ENCODE measurements around the gene RUNX3. TPM values are rescaled to one million over a fixed set of nuclear protein-coding genes. Genes with fewer than 3 reads are reported as not detected.
A peak's percentile ranks its signal among the peaks of the same experiment; 100 is the strongest.

RUNX3 gene
- polyA plus RNA-seq, 1 donor (not counting 4 experiments of a cell fraction or from before 2014, with no cell fraction given): not detected

DNA sequence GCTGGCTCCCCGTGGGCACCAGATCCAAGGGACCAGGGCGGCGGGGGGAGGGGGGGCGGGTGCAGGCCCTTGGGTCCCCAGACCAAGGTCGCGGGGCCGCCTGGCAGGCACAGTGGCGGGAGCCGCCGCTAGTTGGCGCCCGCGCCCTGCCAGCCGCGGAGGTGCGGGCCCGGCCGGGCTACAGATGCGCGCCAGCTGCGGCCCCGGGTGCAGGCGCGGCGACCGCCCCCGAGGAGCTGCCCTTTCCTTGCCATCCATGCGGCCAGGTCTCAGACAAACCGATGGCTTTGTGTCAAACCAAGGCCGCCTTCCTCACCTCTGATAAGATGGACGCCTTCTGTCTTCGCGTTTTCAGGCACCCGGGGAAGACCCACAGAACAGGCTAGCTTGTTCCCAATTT is 2.2 kb upstream of the RUNX3 start:
- Histone ChIP-seq H3K9me3 (ENCODE audit: control insufficient read depth, low read depth, low read length) (no peaks in the 10 kb centered on the region), H3K9me1 (ENCODE audit: control insufficient read depth, extremely low read depth, insufficient read depth, low read length) (no peaks in the 10 kb centered on the region), H3K36me3 (ENCODE audit: control insufficient read depth in 2 of 2, extremely low read depth in 1 of 2, insufficient read depth in 2 of 2, low read length in 2 of 2) (no peaks in the 10 kb centered on the region), H3K4me2 (ENCODE audit: control insufficient read depth, extremely low read depth, insufficient read depth, low read depth, low read length) (peak overlapping the region; percentile 48), H4K20me1 (ENCODE audit: control insufficient read depth, extremely low read depth, insufficient read depth, low read length) (no peaks in the 10 kb centered on the region), H3K27me3 (ENCODE audit: control insufficient read depth, extremely low read depth, insufficient read depth, low read length) (peaks cover 81% of the 10 kb centered on the region), H3K79me2 (ENCODE audit: control insufficient read depth, insufficient read depth, low read length) (no peaks in the 10 kb centered on the region), H3K27ac (ENCODE audit: control insufficient read depth, insufficient read depth, low read length) (no peak overlapping the region), H3K9ac (ENCODE audit: control insufficient read depth, extremely low read depth, insufficient read depth, low read length) (no peak overlapping the region), H3K4me1 (ENCODE audit: control insufficient read depth, extremely low read depth, insufficient read depth, low read length) (peaks cover 6% of the 10 kb centered on the region), H3K4me3 (ENCODE audit: control insufficient read depth in 2 of 3, extremely low read depth in 1 of 3, insufficient read depth in 2 of 3, low read depth in 1 of 3, low read length in 3 of 3) (no peak overlapping the region), H2AFZ (ENCODE audit: control insufficient read depth, low read length) (no peak overlapping the region)
- FAIRE-seq (no peak), DNase-seq (ENCODE audit: low read depth, low spot score) (no peak)
- TF ChIP-seq, protein P1, sequence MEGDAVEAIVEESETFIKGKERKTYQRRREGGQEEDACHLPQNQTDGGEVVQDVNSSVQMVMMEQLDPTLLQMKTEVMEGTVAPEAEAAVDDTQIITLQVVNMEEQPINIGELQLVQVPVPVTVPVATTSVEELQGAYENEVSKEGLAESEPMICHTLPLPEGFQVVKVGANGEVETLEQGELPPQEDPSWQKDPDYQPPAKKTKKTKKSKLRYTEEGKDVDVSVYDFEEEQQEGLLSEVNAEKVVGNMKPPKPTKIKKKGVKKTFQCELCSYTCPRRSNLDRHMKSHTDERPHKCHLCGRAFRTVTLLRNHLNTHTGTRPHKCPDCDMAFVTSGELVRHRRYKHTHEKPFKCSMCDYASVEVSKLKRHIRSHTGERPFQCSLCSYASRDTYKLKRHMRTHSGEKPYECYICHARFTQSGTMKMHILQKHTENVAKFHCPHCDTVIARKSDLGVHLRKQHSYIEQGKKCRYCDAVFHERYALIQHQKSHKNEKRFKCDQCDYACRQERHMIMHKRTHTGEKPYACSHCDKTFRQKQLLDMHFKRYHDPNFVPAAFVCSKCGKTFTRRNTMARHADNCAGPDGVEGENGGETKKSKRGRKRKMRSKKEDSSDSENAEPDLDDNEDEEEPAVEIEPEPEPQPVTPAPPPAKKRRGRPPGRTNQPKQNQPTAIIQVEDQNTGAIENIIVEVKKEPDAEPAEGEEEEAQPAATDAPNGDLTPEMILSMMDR (optimal IDR thresholded peaks at IDR 0.05 in 1 of 3, IDR thresholded peaks at IDR 0.05 in 1 of 3, conservative IDR thresholded peaks at IDR 0.05 in 1 of 3; ENCODE audit: extremely low read depth in 1 of 3, insufficient read depth in 2 of 3, low read length in 3 of 3): peak in 2 of 3 experiments; percentile 56 to 78
- no peak for TF ChIP-seq EZH2 (IDR thresholded peaks at IDR 0.05; ENCODE audit: low read length)
- dilution Hi-C loops (cut with MboI; ENCODE audit: extremely low pct_ligation_motif_present, low sequenced_read_pairs): loop anchor here (25.0 kb wide), 1 partner anchor 280 kb away; no protein-coding TSS in a partner anchor

DNA sequence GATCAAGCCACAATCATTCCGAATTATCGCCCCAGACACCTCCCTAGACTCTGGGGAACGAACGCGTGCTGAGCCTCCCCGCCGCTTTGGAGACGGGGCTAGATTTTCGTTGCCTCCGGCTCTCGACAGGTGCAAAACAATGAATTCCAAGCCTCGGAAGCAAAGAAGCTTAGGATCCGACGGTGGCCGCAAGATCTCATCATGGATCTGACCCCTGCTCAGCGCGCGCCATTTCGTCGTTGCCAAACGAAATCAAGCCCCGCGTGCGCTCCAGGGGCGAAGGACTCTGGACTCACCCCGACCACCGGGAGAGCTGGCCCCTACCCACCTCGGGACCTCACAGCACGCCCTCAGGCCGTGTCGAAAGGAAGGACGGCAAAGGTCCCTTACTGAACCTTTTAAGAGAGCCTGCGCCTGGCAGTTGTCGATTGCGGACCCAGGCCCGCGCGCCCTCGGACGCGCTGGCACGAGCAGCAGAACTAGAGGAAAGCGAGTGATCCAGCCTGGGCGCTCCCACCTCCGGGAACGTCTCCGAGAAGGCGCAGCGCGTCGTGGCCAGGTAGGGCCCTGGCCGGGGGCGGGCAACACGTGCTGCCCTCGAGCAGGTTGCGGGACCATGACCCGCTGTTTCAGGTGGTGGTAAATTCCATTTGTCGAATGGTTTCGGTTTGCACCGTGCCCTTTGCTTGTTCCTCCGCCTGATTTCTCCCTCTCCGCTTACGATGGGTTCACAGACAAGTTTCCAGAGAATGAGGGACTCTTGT is 1.6 kb upstream of the RUNX3 start:
- Histone ChIP-seq H2AFZ (ENCODE audit: control insufficient read depth, low read length) (no peak overlapping the region), H3K27me3 (ENCODE audit: control insufficient read depth, extremely low read depth, insufficient read depth, low read length) (peaks cover 88% of the 10 kb centered on the region)
- no peak for FAIRE-seq

More for the DNA sequence above, 1.6 kb upstream of the RUNX3 start:
- dilution Hi-C loops (cut with MboI; ENCODE audit: extremely low pct_ligation_motif_present, low sequenced_read_pairs): loop anchor here (25.0 kb wide), 1 partner anchor 281 kb away; no protein-coding TSS in a partner anchor
- Histone ChIP-seq H3K9ac (ENCODE audit: control insufficient read depth, extremely low read depth, insufficient read depth, low read length) (no peak overlapping the region), H3K9me1 (ENCODE audit: control insufficient read depth, extremely low read depth, insufficient read depth, low read length) (no peaks in the 10 kb centered on the region), H3K27ac (ENCODE audit: control insufficient read depth, insufficient read depth, low read length) (no peak overlapping the region), H4K20me1 (ENCODE audit: control insufficient read depth, extremely low read depth, insufficient read depth, low read length) (no peaks in the 10 kb centered on the region), H3K4me1 (ENCODE audit: control insufficient read depth, extremely low read depth, insufficient read depth, low read length) (peaks cover 6% of the 10 kb centered on the region), H3K36me3 (ENCODE audit: control insufficient read depth in 2 of 2, extremely low read depth in 1 of 2, insufficient read depth in 2 of 2, low read length in 2 of 2) (no peaks in the 10 kb centered on the region), H3K79me2 (ENCODE audit: control insufficient read depth, insufficient read depth, low read length) (no peaks in the 10 kb centered on the region), H3K4me3 (ENCODE audit: control insufficient read depth in 2 of 3, extremely low read depth in 1 of 3, insufficient read depth in 2 of 3, low read depth in 1 of 3, low read length in 3 of 3) (peak overlapping the region in 1 of 3 experiments; percentile 13), H3K4me2 (ENCODE audit: control insufficient read depth, extremely low read depth, insufficient read depth, low read depth, low read length) (peak overlapping the region; percentile 48), H3K9me3 (ENCODE audit: control insufficient read depth, low read depth, low read length) (no peaks in the 10 kb centered on the region)
- TF ChIP-seq EZH2 (IDR thresholded peaks at IDR 0.05; ENCODE audit: low read length): peak; percentile 93
- TF ChIP-seq, protein P1 (optimal IDR thresholded peaks at IDR 0.05 in 1 of 3, IDR thresholded peaks at IDR 0.05 in 1 of 3, conservative IDR thresholded peaks at IDR 0.05 in 1 of 3; ENCODE audit: extremely low read depth in 1 of 3, insufficient read depth in 2 of 3, low read length in 3 of 3): peak in 1 of 3 experiments; percentile 21
- no peak for DNase-seq (ENCODE audit: low read depth, low spot score)

Data from keratinocyte (primary cell).